ENCODE results near the gene TFAP2A.

Gene TFAP2A

DNA sequence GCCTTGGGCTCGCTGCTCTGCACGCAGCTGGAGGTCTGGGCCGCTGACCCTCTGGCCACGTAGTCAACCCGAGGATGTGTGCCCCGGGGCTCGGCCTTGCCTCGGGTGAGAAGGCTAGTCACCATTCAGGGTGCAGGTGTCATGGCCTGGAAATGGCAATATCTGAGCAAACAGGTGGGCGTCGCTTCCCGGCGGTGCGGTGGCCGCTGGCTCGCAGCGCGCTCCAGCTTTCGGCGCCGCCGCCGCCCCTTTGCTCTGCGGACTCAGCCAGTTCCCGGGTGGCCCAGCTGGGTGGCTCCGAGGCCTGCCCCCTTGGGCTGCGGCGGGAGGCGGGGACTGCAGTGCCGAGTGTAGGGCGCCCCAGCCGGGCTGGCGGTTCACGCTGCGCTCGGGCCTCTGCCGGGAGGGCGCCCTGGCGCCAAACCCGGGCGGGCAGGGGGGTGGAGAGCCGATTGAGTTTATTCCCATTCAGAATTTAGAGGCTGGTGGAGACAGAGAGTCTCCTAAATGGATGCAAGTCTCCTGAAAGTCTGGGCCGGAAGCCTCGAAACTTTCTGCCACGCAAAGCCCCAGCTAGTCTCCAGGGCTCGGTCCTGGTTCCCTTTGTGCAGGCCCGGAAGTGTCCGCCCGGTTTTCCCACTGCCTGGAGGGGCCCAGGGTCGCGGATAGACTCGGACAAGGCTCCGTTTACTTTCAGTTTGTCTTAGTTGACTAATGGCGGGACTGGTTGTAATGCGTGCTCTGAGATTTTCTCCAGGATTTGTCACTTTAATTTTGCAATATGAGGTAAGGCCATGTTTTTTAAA is 11.3 kb upstream of the TFAP2A start:
- no peak for DNase-seq (ENCODE audit: low read depth, low spot score)

DNA sequence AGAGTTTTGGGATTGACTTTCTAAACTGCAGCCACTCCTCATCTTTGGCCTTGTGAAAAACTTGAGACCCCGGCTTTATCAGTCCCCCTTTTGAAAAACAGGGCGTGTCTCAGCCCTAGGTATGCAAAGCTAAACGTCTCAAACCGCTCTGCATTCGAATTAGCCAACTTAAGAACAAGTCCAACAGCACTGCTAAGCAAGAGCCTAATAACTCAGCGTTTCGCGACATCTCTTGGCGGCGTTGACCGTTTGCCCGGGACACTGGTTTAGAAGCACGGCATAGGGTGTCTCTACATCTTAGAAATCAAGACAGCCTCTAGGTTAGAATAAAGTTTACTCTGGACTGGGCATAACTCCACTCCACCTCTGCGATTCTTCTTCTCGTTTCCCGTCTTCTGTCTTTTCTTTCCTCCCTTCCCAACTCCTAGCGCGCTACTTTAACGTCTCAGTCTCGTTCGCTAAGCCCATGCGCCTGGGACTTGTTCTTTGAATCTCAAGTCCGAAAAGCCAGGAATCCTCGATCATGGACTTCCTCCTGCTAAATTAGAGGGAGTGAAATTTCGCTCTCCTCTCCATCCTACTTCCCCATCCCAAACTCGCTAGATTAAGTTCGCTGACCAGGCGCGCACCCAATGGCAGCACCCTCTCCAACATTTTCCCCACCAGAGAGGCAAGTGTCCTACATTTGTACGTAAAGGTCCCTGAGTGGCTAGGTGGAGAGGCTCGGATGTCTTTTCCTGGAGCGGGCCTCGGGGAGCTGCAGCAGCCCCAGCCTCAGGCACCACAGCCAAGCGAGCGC is 10.5 kb upstream of the TFAP2A start:
- no peak for DNase-seq (ENCODE audit: low read depth, low spot score)

DNA sequence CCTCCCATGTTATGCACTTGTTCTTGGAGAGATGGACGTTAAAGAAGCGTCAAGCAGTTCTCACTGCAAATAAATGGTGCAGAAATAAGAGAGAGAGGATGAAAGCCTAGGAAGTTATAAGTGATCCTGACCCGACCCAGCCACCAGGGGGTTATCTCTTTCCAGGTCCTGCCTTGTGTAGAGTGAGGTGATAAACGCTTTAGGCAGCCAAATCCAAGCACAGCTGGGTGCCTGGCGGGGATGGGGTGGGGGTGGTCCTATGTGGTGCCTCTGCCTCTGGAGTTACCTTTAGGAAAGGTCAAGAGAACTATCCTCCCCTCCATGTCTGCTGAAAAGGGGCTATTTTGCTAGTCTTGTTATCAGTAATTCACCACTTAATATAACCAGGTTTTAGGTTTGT is 9.2 kb upstream of the TFAP2A start:
- DNase-seq (ENCODE audit: low read depth, low spot score), result no peak

DNA sequence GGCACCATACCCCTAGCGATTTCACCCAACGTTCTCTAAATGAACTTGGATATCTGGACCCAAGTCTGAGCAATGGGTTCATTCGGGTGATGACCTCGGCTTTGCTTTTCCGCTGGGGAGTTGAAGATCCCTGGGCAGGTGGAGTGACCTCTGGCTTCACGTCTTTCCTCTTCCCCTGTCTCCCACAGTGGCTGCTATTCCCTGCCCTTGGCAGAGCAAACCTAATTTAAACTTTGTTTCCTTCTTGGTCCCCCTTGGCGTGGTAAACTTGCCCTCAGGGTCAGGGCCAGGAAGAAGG is 7.8 kb upstream of the TFAP2A start:
- no peak for DNase-seq (ENCODE audit: low read depth, low spot score)

DNA sequence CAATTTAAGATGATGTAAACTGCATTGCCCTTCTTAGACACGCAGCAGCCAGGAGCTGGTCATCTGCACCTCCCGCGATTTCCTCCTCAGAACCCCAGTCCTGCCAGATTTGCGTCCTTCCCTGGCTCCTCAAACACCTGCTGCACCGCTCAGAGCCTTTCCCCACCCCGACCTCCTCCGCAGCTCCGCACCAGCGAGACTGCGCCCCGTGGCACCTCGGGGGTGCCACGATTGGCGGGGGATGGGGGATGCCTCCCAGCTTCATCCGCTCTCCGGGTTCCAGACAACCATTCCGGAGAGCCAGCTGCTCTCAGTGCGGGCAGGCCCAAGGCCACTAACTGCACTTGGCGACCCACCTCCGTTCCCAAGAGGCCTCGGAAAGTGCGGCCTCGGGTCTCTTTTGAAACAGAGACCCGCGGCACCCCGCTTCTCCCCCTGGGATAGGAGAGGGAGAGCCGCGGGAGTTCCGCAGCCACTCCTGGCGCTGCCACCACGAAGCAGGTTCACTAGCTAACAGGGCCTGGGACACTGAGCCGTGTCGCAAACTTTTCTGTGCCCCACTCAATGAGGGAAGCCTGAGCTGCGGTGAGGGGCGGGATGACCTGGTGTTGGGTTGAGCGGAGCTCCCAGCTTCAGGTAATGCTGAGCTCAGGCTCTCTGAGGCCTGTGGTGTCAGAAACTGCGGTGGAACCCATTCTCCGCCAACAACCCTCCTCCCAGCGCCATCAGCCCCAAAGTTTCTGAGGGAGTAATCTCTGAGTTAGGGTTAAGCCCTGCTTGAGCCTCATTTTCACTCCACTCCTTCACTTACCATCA is 7.3 kb upstream of the TFAP2A start:
- no peak for DNase-seq (ENCODE audit: low read depth, low spot score)

- DNase-seq (ENCODE audit: low read depth, low spot score), result no peak
Observed at GRCh38 chr6:10421158-10421920, 6.5 kb upstream of the TFAP2A start.

DNA sequence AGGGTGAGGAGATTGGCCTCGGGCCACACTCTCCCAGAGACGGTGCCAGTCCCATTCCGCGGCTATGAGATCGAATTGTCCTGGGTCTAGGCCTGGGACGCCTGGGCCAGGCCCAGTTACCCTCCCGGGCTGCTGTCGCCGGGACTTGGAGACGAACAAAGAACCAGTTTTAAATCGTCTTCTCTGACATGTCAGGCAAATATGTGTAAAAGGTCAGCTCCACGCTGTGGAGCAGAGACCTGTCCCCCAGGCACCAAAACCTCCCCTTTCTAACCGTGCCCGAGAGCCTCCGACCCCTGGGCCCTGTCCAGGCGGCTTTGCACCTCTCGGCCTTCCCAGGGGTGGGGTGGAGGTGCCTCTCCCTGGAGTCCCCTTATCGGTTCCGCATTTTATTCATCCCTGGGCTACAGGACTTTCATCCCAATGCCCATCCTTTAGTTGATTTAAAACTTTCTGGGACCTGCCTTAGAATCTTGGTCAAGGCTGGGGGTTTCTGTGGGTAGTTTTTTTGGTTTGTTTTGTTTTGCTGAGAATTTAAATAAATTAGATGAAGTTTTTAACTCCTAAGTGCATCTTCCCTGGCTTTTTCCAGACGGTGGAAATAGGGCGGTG is 5.8 kb upstream of the TFAP2A start:
- no peak for DNase-seq (ENCODE audit: low read depth, low spot score)

DNA sequence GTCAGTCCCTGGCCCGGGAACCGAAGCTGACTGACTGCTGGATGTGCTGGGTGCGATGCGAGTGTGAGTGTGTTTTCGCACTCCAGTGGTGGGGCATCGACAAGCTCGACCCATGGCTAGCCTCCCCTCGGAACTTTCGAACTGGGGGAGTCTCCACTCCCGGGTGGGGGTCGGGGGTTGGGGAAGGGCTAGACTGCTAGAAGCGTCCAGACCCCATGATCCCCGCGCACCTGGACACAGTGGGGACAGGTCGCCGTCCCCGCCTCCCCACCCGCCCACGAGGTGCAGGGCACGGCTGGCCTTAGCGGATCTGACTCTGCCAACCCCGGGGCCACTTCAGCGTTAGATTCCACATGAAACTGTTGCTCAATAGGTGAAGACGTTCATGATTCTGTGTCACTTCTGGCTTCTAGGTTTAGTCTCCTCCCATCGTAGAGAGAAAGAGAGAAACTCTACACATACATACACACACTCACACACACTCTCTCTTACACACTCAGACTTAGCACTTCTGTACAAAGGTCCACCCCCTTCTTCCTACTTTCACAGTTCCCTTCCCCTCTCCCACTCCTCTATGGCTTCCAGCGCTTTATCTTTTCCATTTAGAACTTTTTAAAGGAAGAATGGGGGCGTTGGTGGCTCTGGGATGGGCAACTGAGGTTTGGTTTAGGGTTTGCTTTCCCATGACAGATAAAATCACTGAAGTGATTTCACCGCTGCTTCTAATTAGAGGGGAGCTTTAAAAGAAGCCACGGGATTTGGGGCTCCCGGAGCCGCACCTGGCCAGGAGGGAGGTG is 5.1 kb upstream of the TFAP2A start:
- DNase-seq (ENCODE audit: low read depth, low spot score), result no peak

GRCh38 chr6:10418862-10419748 is 4.2 kb upstream of the TFAP2A start:
- DNase-seq (ENCODE audit: low read depth, low spot score), result no peak

GRCh38 chr6:10418361-10418861 is 3.5 kb upstream of the TFAP2A start:
- no peak for DNase-seq (ENCODE audit: low read depth, low spot score)

DNA sequence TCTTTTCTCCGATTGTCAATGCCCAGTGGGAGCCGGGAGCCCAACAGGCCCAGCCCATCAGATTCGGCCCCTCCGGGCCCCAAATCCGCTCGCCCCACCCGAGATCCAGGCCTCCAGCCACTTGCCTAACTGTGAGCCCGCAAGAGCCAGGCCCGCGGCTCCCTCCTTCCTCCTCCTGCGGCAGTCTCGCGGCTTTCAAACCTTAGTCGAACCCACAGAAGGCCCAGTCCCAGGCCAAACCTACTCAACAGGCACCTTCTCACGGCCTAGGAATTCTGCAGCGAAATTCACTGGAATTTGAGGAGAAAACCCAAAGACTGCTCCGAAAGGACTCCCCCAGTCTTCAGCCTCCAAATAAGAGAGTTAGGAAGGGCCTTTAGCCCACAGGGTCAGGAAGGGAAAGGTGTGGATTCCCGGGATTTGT is 2.8 kb upstream of the TFAP2A start:
- DNase-seq (ENCODE audit: low read depth, low spot score), result no peak

GRCh38 chr6:10416863-10417641 is 2.2 kb upstream of the TFAP2A start:
- no peak for DNase-seq (ENCODE audit: low read depth, low spot score)

GRCh38 chr6:10416516-10416862 is 1.6 kb upstream of the TFAP2A start:
- no peak for DNase-seq (ENCODE audit: low read depth, low spot score)

- DNase-seq (ENCODE audit: low read depth, low spot score), result no peak
Observed at GRCh38 chr6:10415617-10416480, 975 bp upstream of the TFAP2A start.

DNA sequence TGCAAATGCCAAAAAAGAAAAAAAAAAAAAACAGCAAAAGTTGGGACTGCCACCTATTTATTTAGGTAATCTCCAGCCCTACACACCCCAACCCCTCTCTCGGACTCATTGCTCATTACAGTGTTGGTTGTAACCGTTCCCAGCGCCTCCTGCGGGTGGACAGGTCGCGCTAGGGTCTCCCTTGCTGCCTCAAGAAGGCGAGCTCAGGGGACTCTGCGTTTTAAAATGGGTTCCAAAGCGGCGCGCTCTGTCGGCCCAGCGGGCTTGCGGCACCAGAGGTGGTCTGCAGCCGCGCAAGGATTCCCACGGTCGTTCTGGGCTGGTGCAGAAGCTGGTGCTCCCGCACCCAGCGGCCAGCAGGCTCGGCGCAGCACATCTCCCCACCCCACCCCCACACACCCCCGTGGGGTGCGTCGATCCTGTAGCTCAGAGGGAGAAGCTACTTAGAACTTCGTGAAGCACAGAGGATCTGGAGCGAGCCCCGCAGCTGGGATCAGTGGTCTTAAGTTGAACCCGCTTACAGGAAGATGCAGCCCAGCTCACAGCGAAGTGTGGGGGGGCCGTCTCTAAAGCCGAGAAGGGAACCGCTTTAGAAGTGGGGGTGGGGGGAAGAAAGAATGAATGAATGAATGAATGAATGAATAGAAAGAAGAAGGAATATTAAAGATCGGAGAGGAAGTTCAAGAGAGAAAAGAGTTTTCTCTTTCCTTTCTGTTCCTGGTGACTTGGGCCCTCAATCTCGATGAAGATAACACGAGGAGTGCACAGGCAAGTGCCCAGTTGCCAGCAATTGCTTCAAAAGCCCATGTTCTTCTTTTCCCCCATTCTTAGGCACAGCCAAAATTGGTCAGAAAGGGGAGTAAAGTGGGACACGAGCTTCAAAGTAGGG is 780 bp downstream of the TFAP2A start:
- no peak for DNase-seq (ENCODE audit: low read depth, low spot score)

GRCh38 chr6:10413262-10413849 is 1.5 kb downstream of the TFAP2A start:
- DNase-seq (ENCODE audit: low read depth, low spot score), result no peak

All from activated CD4-positive, CD25-positive, alpha-beta regulatory T cell treated with anti-CD3 and anti-CD28 coated beads, Interleukin-2, amount 50 U/mL, for 16 hours (primary cell).